IMR-90 (cell line): ENCODE results near the gene GOLT1A.

Experiments
- BHLHE40 ChIP-seq: fragments of 150-350 bp; IDR thresholded peaks from 2 replicates; pipeline ENCODE4 v1.6.1; 2016; ENCODE audit warnings: mild to moderate bottlenecking, low read depth, low read length
- CEBPB ChIP-seq: IDR thresholded peaks from 2 replicates; pipeline ENCODE4 v1.6.1; 2012; ENCODE audit warnings: low read depth, low read length, improper control_type of control experiment
- CHD1 ChIP-seq: IDR thresholded peaks from 2 replicates; pipeline ENCODE4 v1.6.1; 2012; ENCODE audit warnings: low read depth, low read length, improper control_type of control experiment
- CTCF ChIP-seq: conservative IDR thresholded peaks from 2 replicates; pipeline ENCODE4 v1.5.1; 2012; ENCODE audit warnings: mild to moderate bottlenecking, low read depth, low read length, improper control_type of control experiment
- ELK1 ChIP-seq: fragments of 150-350 bp; IDR thresholded peaks from 2 replicates; pipeline ENCODE4 v1.6.1; 2016; ENCODE audit warnings: low read depth, mild to moderate bottlenecking, low read length, moderate library complexity, borderline replicate concordance
- MAFK ChIP-seq: IDR thresholded peaks from 2 replicates; pipeline ENCODE4 v1.6.1; 2012; ENCODE audit warnings: low read depth, low read length, improper control_type of control experiment
- POLR2A ChIP-seq: IDR thresholded peaks from 2 replicates; pipeline ENCODE4 v1.6.1; 2012; ENCODE audit warnings: mild to moderate bottlenecking, low read depth, low read length
- RAD21 ChIP-seq: IDR thresholded peaks from 2 replicates; pipeline ENCODE4 v1.6.1; 2012; ENCODE audit warnings: low read length, improper control_type of control experiment
- USF2 ChIP-seq: fragments of 150-350 bp; IDR thresholded peaks from 2 replicates; pipeline ENCODE4 v1.6.1; 2017; ENCODE audit warnings: mild to moderate bottlenecking, antibody characterized with exemption, low read length, low read depth

- TF ChIP-seq POLR2A, result no peak
- no peak for TF ChIP-seq ELK1
- TF ChIP-seq CTCF, result no peak
- TF ChIP-seq CEBPB, result no peak
- no peak for TF ChIP-seq BHLHE40
- TF ChIP-seq RAD21, result no peak
- no peak for TF ChIP-seq MAFK
- no peak for TF ChIP-seq USF2
- no peak for TF ChIP-seq CHD1
Observed at GRCh38 chr1:204161609-204162493, 51.9 kb downstream of the GOLT1A start.
